ENCODE data around the gene MPC1.

DNA sequence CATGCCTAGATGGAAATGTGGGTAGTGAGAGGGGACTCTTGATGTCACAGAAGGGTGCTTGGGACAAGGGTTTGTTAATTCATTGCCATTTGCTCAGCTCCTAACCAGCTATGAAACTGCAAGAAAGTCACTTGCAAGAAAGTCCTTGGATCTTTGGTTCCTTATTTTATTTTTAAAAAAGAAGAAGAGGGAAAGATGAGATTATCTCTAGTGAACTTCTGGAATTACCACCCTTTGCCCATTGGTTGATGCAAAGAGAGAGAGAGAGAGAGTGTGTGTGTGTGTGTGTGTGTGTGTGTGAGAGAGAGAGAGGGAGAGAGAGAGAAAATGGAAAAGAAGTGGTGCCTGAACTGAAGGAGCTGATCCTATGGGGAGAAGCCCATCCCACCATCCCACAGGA lies 35.8 kb downstream of the MPC1 start:
- no peak for TF ChIP-seq EZH2phosphoT487 (IDR thresholded peaks at IDR 0.05; ENCODE audit: borderline replicate concordance, low read length)
- TF ChIP-seq, protein P1, sequence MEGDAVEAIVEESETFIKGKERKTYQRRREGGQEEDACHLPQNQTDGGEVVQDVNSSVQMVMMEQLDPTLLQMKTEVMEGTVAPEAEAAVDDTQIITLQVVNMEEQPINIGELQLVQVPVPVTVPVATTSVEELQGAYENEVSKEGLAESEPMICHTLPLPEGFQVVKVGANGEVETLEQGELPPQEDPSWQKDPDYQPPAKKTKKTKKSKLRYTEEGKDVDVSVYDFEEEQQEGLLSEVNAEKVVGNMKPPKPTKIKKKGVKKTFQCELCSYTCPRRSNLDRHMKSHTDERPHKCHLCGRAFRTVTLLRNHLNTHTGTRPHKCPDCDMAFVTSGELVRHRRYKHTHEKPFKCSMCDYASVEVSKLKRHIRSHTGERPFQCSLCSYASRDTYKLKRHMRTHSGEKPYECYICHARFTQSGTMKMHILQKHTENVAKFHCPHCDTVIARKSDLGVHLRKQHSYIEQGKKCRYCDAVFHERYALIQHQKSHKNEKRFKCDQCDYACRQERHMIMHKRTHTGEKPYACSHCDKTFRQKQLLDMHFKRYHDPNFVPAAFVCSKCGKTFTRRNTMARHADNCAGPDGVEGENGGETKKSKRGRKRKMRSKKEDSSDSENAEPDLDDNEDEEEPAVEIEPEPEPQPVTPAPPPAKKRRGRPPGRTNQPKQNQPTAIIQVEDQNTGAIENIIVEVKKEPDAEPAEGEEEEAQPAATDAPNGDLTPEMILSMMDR (IDR thresholded peaks at IDR 0.05; ENCODE audit: low read depth, low read length, poor library complexity, severe bottlenecking): no peak
